ENCODE measurements around the gene HSP90AB1.

HSP90AB1 gene

GRCh38 chr6:44246663-44247337, at the start of gene HSP90AB1:
HSP90AB1 (plus strand) TSS chr6:44247101; CDS start chr6:44248630, 1,529 bp downstream.
- peak; percentile 98 for DNase-seq (ENCODE audit: low read depth, low spot score)

DNA sequence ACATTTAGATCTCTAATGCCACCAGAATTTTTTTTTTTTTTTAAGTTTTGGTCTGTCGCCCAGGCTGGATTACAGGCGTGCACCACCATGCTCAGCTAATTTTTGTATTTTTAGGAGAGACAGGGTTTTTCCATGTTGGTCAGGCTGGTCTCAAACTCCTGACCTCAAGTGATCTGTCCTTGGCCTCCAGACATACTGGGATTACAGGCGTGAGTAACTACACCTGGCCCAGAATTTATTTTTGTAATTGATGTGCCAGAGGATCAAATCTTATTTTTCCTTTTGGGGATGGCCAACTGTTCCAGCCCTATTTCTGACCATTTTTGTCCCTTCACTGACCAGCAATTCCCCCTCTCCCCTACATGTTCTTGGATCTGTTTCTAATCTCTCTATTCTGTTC, 48.2 kb upstream of the HSP90AB1 start:
- DNase-seq (ENCODE audit: low read depth, low spot score) = no peak

DNA sequence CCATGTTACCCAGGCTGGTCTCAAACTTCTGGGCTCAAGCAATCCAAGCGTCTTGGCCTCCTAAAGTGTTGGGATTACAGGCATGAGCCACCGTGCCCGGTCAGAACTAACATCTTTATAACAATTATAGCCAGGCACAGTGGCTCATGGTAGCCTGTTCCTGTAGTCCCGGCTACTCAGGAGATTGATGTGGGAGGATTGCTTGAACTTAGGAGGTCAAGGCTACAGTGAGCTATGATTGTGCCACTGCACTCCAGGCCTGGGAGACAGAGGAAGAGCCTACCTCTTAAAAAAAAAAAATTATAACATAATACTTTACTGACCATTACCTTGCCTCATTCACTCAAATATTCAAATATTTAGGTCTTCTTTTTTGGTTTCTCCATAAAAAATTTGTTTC, 47.0 kb upstream of the HSP90AB1 start:
- DNase-seq (ENCODE audit: low read depth, low spot score) = no peak

GRCh38 chr6:44201200-44201599, 45.7 kb upstream of the HSP90AB1 start:
- DNase-seq (ENCODE audit: low read depth, low spot score) = no peak

- DNase-seq (ENCODE audit: low read depth, low spot score) = no peak
Measured at GRCh38 chr6:44201638-44202303, 45.1 kb upstream of the HSP90AB1 start.

GRCh38 chr6:44202332-44202971, 44.4 kb upstream of the HSP90AB1 start:
- DNase-seq (ENCODE audit: low read depth, low spot score) = no peak

DNA sequence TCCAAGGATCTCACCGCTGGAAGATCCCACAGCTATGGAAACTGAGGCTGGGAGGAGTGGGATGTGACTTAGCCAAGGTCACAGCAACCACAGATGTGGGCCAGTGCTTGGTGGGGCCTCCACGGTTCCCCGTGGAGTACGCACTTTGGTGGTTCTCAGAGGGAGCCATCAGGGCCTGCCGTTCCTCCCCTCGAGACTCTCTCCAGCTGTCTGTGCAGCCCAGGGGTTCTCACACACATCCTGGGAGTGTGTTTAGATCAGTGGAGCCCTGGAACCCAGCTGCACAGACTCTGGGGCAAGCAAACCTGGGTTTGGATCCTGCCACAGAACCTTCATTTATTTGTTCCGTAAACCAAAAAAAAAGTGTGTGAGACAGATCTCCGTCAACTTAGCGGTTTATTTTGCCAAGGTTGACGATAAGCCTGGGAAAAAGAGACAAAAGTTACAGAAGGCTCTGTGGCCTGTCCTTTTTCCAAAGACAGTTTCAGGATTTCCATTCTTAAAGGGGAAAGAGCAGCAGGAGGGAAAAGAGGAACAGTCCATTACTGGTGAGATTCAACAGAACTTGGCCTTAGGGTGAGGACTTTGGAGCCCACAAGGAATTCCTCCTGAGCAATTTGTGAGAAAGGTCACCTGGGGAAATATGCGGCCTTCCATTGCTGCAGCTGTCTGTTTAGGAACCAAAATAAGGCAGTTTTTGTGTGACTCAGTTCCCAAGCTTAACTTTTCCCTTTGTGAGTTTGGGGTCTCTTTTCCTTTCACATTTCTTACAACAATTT, 43.7 kb upstream of the HSP90AB1 start:
- DNase-seq (ENCODE audit: low read depth, low spot score) = no peak

DNA sequence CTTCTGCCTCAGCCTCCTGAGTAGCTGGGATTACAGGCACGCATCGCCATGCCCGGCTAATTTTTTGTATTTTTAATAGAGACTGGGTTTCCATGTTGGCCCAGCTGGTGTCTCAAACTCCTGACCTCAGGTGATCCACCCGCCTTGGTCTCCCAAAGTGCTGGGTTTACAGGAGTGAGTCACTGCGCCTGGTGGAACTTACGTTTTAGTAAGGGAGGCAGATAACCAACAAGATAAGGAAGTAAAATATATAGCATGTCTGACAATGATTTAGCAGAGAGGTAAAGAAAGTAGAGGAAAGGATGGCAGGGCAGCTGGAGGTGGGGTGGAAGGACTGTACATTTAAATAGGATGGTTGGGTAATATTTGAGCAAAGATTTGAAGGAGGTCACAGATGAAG, 42.9 kb upstream of the HSP90AB1 start:
- no peak for DNase-seq (ENCODE audit: low read depth, low spot score)

DNA sequence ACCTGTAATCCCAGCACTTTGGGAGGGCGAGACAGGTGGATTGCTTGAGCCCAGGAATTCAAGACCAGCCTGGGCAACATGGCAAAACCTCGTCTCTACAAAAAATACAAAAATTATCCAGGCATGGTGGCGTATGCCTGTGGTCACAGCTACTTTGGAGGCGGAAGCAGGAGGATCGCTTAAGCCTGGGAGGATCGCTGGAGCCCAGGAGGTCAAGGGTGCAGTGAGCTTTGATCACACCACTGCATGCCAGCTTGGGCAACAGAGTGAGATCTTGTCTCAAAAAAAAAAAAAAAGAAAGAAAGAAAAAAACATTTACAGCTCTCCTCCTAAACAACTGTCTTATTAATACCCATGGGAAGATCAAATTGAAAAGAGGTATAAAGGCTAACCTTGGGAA, 38.9 kb upstream of the HSP90AB1 start:
- DNase-seq (ENCODE audit: low read depth, low spot score) = no peak

- no peak for DNase-seq (ENCODE audit: low read depth, low spot score)
Measured at GRCh38 chr6:44211284-44211683, 35.6 kb upstream of the HSP90AB1 start.

DNA sequence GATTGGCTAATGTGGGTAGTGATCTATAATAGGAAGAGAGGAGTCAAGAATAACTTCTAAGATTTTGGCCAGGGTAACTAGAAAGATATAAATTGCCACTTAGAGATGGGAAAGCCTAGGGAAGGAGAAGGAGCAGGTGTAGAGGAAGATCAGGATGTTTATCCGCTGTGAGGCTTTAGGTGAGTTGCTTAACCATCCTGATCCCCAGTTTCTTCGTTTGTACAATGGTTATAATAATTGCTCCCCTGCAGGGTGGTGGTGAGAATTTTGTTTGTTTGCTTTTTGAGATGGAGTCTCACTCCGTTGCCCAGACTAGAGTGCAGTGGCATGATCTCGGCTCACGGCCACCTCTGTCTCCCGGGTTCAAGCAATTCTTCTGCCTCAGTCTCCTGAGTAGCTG, 32.6 kb upstream of the HSP90AB1 start:
- no peak for DNase-seq (ENCODE audit: low read depth, low spot score)

DNA sequence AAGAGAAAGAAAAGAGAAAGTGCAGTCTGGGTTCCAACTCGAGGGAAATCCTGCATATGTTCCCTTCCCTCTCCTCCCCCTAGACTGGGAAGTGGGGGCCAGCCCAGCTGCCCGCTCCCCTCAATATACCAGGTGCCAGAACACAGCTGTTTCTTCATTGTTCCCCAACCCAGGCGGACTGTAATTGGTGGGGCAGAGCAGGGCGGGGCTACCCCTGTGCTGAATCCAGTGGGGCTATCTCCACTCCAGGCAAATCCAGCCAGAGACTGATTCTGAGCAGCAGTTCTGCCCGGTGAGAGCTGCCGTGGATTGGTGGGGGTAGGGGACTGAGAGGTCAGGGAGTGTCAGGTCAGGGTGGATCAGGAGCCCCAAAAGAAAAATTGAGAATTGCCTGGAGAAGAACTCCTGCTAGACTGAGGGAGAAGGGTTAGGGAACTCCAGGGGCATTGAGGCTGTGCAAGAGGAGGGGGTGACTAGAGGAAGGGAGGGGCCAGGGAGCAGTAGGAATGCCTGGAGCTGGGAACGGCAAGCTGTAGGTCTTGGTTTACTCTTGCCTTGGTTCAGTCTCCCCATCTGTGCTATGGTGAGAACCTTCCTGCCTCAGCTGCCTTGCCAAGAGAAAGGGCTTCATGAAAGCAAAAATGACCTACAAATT, 30.1 kb upstream of the HSP90AB1 start, which contains the start of gene MYMX:
TSS of gene MYMX (plus strand) at position 250 of the 655 bp plus-strand sequence. CDS start 546 bp downstream, outside the sequence.
- DNase-seq (ENCODE audit: low read depth, low spot score) = no peak

- peak; percentile 76 for DNase-seq (ENCODE audit: low read depth, low spot score)
Measured at GRCh38 chr6:44217332-44218143, 29.4 kb upstream of the HSP90AB1 start.

DNA sequence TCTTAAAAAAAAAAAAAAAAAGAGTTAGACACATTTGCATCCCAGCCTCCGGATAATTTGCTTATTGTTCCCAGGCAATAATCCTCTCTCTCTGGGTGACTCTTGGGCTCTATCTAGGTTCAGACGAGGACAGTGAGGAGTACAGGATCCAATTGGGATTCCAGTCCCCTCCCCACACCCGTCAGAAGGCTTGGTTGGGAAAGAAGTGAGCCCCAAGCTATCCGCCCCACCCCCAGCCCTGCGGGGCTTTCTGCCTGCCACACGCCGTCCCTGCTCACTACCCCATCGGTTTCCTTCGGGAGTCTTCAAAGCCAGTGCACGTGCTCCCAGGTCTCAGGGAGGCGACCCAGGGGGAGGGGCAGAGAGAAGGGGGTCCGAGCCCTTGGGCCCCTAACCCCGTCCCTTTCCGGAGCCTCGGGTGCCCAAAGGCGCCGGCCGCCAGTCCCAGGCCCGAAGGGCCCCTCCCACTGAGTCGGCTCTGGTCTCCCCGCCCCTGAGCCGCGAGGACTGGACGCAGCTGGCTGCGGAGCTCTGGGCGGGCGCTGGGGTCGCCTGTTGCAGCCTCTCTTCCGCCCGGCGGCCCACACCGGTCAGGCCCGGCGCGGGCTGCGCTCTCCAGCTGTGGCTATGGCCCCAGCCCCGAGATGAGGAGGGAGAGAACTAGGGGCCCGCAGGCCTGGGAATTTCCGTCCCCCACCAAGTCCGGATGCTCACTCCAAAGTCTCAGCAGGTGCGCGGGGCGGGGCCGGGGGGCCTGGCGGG, 27.7 kb upstream of the HSP90AB1 start:
- peak; percentile 69 for DNase-seq (ENCODE audit: low read depth, low spot score)

GRCh38 chr6:44219815-44220784, 26.8 kb upstream of the HSP90AB1 start:
- DNase-seq (ENCODE audit: low read depth, low spot score) = no peak

DNA sequence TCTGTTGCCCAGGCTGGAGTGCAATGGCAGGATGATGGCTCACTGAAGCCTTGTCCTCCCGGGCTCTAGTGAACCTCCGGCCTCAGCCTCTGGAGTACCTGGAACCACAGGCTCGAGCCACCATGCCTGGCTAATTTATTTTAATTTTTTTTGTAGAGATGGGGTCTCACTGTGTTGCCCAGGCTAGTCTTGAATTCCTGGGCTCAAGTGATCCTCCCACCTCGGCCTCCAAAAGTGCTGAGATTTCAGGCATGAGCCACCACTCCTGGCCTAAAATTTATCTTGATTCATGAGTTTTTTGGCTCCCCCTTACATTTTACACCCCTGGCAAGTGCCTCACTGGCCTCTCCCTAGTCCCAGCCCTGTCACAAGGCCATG, 26.0 kb upstream of the HSP90AB1 start:
- DNase-seq (ENCODE audit: low read depth, low spot score) = no peak

DNA sequence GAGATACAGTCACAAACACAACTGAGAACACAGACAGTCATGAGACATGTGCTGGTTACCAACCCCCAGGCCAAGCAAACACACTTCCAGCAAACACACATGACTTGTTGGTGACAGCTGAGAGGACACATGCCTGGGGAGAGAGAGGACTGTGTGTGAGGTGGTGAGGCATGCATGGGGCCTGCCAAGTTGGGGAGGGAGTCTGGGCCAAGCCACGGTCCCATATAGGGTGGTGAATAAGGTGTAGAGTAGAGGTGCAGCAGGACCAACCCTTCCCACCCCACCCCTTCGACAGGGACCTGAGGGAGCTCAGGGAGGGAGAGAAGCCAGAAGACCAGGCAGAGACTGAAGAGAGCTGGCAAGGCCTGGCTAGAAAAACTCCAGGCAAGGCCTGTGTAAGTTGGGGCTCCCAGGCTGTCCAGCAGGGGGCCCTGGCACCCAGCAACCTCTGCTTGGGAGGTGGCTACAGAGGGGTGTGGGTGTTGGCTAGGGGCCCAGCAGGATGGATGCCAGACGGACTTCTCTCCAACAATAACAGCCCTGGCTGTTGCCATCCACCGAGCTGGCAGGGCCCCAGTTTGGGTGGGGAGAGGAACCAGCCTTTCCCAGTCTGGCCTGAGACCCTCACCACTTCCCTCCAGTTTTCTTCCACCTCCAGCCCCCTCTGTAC, 25.5 kb upstream of the HSP90AB1 start:
- DNase-seq (ENCODE audit: low read depth, low spot score) = peak; percentile 93

- no peak for DNase-seq (ENCODE audit: low read depth, low spot score)
Measured at GRCh38 chr6:44221961-44222335, 25.0 kb upstream of the HSP90AB1 start.
